IMR-90 (cell line): ENCODE measurements around the gene ETS1. TPM values are rescaled to one million over a fixed set of nuclear protein-coding genes. Genes with fewer than 3 reads are reported as not detected.

Experiments
- ATAC-seq: fragments of 200-7000 bp; cut with Tn5 transposase; 2 replicates; pipeline ENCODE4 v1.9.1; 2020; ENCODE audit warnings: low read depth, mild to moderate bottlenecking, moderate library complexity
- BruUV-seq: library from RNA; stranded (reverse); fragments of 400-500 nt; replicated peaks from 2 replicates; lab custom pipeline; 2021; lab: Mats Ljungman, UMichigan
- CTCF ChIA-PET: fragments of 300-600 bp; formaldehyde crosslinking; extraction: SDS; loops from one replicate; lab custom pipeline; 2021; ENCODE audit warnings: antibody characterized with exemption; lab: Yijun Ruan, JAX
- POLR2A ChIA-PET: fragments of 300-600 bp; sonication (Branson Sonifier 250); formaldehyde crosslinking; loops from one replicate; lab custom pipeline; 2022; ENCODE audit warnings: antibody characterized with exemption; ENCODE audit not compliant: unreplicated experiment; lab: Charles Lee
- DNase-seq: peaks from one replicate; pipeline ENCODE4 v3.0.0; 2013
- H2AFZ ChIP-seq: replicated peaks from 2 replicates; pipeline ENCODE3; 2013; ENCODE audit warnings: low read length, mild to moderate bottlenecking; ENCODE audit not compliant: poor library complexity
- H2AK5ac ChIP-seq: 2 replicates; pipeline ENCODE4 v1.6.1; 2013; ENCODE audit warnings: low read depth, low read length, inconsistent platforms
- H2AK9ac ChIP-seq: replicated peaks from 2 replicates; pipeline ENCODE3; 2013; ENCODE audit warnings: mild to moderate bottlenecking, low read depth, low read length, moderate library complexity; ENCODE audit not compliant: poor library complexity
- H2BK120ac ChIP-seq: 2 replicates; pipeline ENCODE4 v1.6.1; 2013; ENCODE audit warnings: low read depth, low read length, inconsistent platforms
- H2BK15ac ChIP-seq: 3 replicates; pipeline ENCODE4 v1.6.1; 2013; ENCODE audit warnings: low read depth, low read length, inconsistent platforms
- H2BK20ac ChIP-seq: 2 replicates; pipeline ENCODE4 v1.6.1; 2013; ENCODE audit warnings: low read depth, mild to moderate bottlenecking, inconsistent platforms, low read length, moderate library complexity
- H2BK5ac ChIP-seq: 2 replicates; pipeline ENCODE4 v1.6.1; 2013; ENCODE audit warnings: mild to moderate bottlenecking, low read depth, low read length, inconsistent platforms; ENCODE audit not compliant: poor library complexity, severe bottlenecking
- H3K14ac ChIP-seq: replicated peaks from 2 replicates; pipeline ENCODE4 v1.6.1; 2013; ENCODE audit warnings: low read depth, low read length, inconsistent platforms
- H3K18ac ChIP-seq: 2 replicates; pipeline ENCODE4 v1.6.1; 2013; ENCODE audit warnings: low read depth, low read length, control low read depth
- H3K23ac ChIP-seq: 2 replicates; pipeline ENCODE4 v1.6.1; 2013; ENCODE audit warnings: low read depth, low read length, inconsistent platforms
- H3K27ac ChIP-seq: 2 replicates; pipeline ENCODE4 v1.5.1; 2013; ENCODE audit warnings: mild to moderate bottlenecking, control low read depth, low read length; ENCODE audit not compliant: insufficient read depth
- H3K27me3 ChIP-seq: 2 replicates; pipeline ENCODE4 v1.6.1; 2013; ENCODE audit warnings: low read length; ENCODE audit not compliant: control insufficient read depth, insufficient read depth
- H3K36me3 ChIP-seq: 2 replicates; pipeline ENCODE4 v1.6.1; 2013; ENCODE audit warnings: low read length, mixed read lengths; ENCODE audit not compliant: control insufficient read depth, insufficient read depth
- H3K4ac ChIP-seq: 2 replicates; pipeline ENCODE4 v1.6.1; 2013; ENCODE audit warnings: low read depth, low read length, inconsistent platforms
- H3K4me1 ChIP-seq: 2 replicates; pipeline ENCODE4 v1.6.1; 2013; ENCODE audit warnings: low read length, mixed read lengths; ENCODE audit not compliant: control insufficient read depth, insufficient read depth
- H3K4me2 ChIP-seq: 2 replicates; pipeline ENCODE4 v1.6.1; 2013; ENCODE audit warnings: low read depth, mild to moderate bottlenecking, control low read depth, low read length, moderate library complexity
- H3K4me3 ChIP-seq: 2 replicates; pipeline ENCODE4 v1.5.1; 2013; ENCODE audit warnings: low read depth, mild to moderate bottlenecking, control low read depth, low read length, moderate library complexity; ENCODE audit not compliant: insufficient read depth
- H3K56ac ChIP-seq: 2 replicates; pipeline ENCODE4 v1.6.1; 2013; ENCODE audit warnings: low read length, inconsistent platforms; ENCODE audit not compliant: insufficient read depth; ENCODE audit errors: extremely low read depth
- H3K79me1 ChIP-seq, 2 experiments: 2 replicates each; pipeline ENCODE4 v1.6.1; 2013; ENCODE audit warnings: low read length in 2 of 2, inconsistent platforms in 1 of 2, low read depth in 1 of 2
- H3K9ac ChIP-seq: 2 replicates; pipeline ENCODE4 v1.6.1; 2013; ENCODE audit warnings: low read depth, low read length, control low read depth
- H3K9me1 ChIP-seq: 2 replicates; pipeline ENCODE4 v1.6.1; 2013; ENCODE audit warnings: low read length, inconsistent platforms; ENCODE audit not compliant: insufficient read depth
- H3K9me3 ChIP-seq: 2 replicates; pipeline ENCODE4 v1.6.1; 2013; ENCODE audit warnings: low read length; ENCODE audit not compliant: control insufficient read depth, insufficient read depth
- H4K20me1 ChIP-seq: 2 replicates; pipeline ENCODE4 v1.6.1; 2013; ENCODE audit warnings: low read length, inconsistent platforms; ENCODE audit not compliant: insufficient read depth
- H4K5ac ChIP-seq: 2 replicates; pipeline ENCODE4 v1.6.1; 2013; ENCODE audit warnings: mild to moderate bottlenecking, low read depth, low read length, control low read depth
- H4K8ac ChIP-seq, 2 experiments: 2 replicates each; pipeline ENCODE4 v1.6.1; 2013; ENCODE audit warnings: low read depth in 2 of 2, low read length in 2 of 2, control low read depth in 1 of 2, inconsistent platforms in 1 of 2
- H4K91ac ChIP-seq: 2 replicates; pipeline ENCODE4 v1.6.1; 2013; ENCODE audit warnings: low read depth, low read length, inconsistent platforms; ENCODE audit not compliant: insufficient read depth
- BHLHE40 ChIP-seq: fragments of 150-350 bp; IDR thresholded peaks from 2 replicates; pipeline ENCODE4 v1.6.1; 2016; ENCODE audit warnings: mild to moderate bottlenecking, low read depth, low read length
- CTCF ChIP-seq: conservative IDR thresholded peaks from 2 replicates; pipeline ENCODE4 v1.5.1; 2012; ENCODE audit warnings: mild to moderate bottlenecking, low read depth, low read length, improper control_type of control experiment
- FOS ChIP-seq: fragments of 150-350 bp; IDR thresholded peaks from 2 replicates; pipeline ENCODE4 v1.6.1; 2016; ENCODE audit warnings: low read depth, low read length
- WGBS, 2 experiments: methylation state at CpG; one replicate each; pipeline versions ENCODE4 v1.1.5 to v1.1.7; 2013; ENCODE audit warnings: missing lambda C conversion rate in 2 of 2; ENCODE audit not compliant: insufficient read length in 1 of 2; ENCODE audit errors: extremely low coverage in 2 of 2; 5-methylcytosine and 5-hydroxymethylcytosine counted together
- dilution Hi-C: fragments of 300-500 bp; cut with HindIII; formaldehyde crosslinking; loops from one replicate; pipeline ENCODE4 v1.14.3; 2018; ENCODE audit warnings: low sequenced_read_pairs; ENCODE audit not compliant: unreplicated experiment
- in situ Hi-C: fragments of 300-500 bp; cut with MboI; formaldehyde crosslinking; loops from 3 replicates; pipeline ENCODE4 v1.14.3; 2019; ENCODE audit warnings: low sequenced_read_pairs, inconsistent platforms, mixed read lengths
- intact Hi-C: fragments of 100-400 bp; cut with micrococcal nuclease; formaldehyde crosslinking; loops from 2 replicates; pipeline ENCODE4 v1.10.0; 2022
- polyA plus RNA-seq, 3 experiments: library from polyadenylated mRNA; depleted of rRNA; stranded (reverse); fragments of >200 nt; gene quantifications; 2 replicates each; pipeline ENCODE4 v1.2.3, GENCODE V29; 2012; ENCODE audit warnings: low replicate concordance in 1 of 3
- total RNA-seq: library from RNA; depleted of rRNA; stranded (reverse); fragments of >200 nt; gene quantifications from 2 replicates; pipeline ENCODE4 v1.2.3, GENCODE V29; 2012

The ETS1 gene
- total and polyA plus RNA-seq, 2 of the 4 experiments (the other 2 are of a cell fraction): 41.2 to 56.3 TPM

- H3K4me1 ChIP-seq: peaks cover 2% of the 10 kb centered on the region; the same call in 1 of the 2 replicates
- no peak overlapping the region for H3K4ac ChIP-seq
- H4K8ac ChIP-seq: no peak overlapping the region
- intact Hi-C loops: no loop called here
- H3K9me3 ChIP-seq: no peaks in the 10 kb centered on the region
- WGBS, 2 experiments: 100% methylated on average over 2 of the region's 5 CpGs; no CpG with 5 or more reads in 1 of the 2 experiments
- no peak overlapping the region for H3K56ac ChIP-seq
- H3K23ac ChIP-seq: no peak overlapping the region
- no peak overlapping the region for H3K18ac ChIP-seq
- H2AK5ac ChIP-seq: no peak overlapping the region; the same call in 1 of the 2 replicates
- H3K27me3 ChIP-seq: peaks cover 7% of the 10 kb centered on the region
- no peak overlapping the region for H3K27ac ChIP-seq
- H2AK9ac ChIP-seq: no peak overlapping the region
- no peak overlapping the region for H2BK20ac ChIP-seq
- H3K79me1 ChIP-seq: no peaks in the 10 kb centered on the region
- H2AFZ ChIP-seq: no peak overlapping the region
- no TSS peak for BruUV-seq
- ChIA-PET CTCF (interaction anchor here (0.6 to 1.3 kb wide), 2 partner anchors 301 to 446 kb away, joined by 3 to 7 read pairs; no protein-coding TSS in a partner anchor), POLR2A (no interaction called here)
- H4K91ac ChIP-seq: no peak overlapping the region
- H2BK15ac ChIP-seq: no peak overlapping the region
- H3K4me3 ChIP-seq: no peak overlapping the region
- no peak overlapping the region for H3K14ac ChIP-seq
- no peak overlapping the region for H2BK5ac ChIP-seq
- no peak overlapping the region for H3K9ac ChIP-seq
- TF ChIP-seq BHLHE40: no peak
- 0 out of 2 replicates have a peak, but pooled peaks have one; percentile 9 for TF ChIP-seq CTCF
- TF ChIP-seq FOS: no peak
- DNase-seq (no peak), ATAC-seq (no peak)
- H4K5ac ChIP-seq: no peak overlapping the region
- H2BK120ac ChIP-seq: no peak overlapping the region
- in situ Hi-C loops: no loop called here
- H3K36me3 ChIP-seq: no peaks in the 10 kb centered on the region
- H3K9me1 ChIP-seq: no peaks in the 10 kb centered on the region
- H4K20me1 ChIP-seq: no peaks in the 10 kb centered on the region
- dilution Hi-C loops: no loop called here
- no peak overlapping the region for H3K4me2 ChIP-seq
These were observed 16.5 kb upstream of the ETS1 start for GRCh38 chr11:128603752-128604414.
